GM23338 (cell line): ENCODE measurements around the gene OBSCN. TPM values are rescaled to one million over a fixed set of nuclear protein-coding genes. Genes with fewer than 3 reads are reported as not detected.

Experiments
- ATAC-seq: fragments of 200-7000 bp; cut with Tn5 transposase; 3 replicates; pipeline ENCODE4 v1.9.1; 2020
- DNase-seq: peaks from one replicate; pipeline ENCODE4 v3.0.0-alpha.2; 2015; ENCODE audit warnings: low spot score
- H2AFZ ChIP-seq: fragments of 200-600 bp; sonication (generic); 2 replicates; pipeline ENCODE4 v1.8.0; 2016; ENCODE audit warnings: antibody characterized with exemption, mild to moderate bottlenecking, moderate library complexity
- H3F3A ChIP-seq: fragments of 200-600 bp; sonication (generic); replicated peaks from 2 replicates; pipeline ENCODE4 v1.8.0; 2017; ENCODE audit warnings: antibody characterized with exemption, mixed run types, low read depth
- H3K27ac ChIP-seq: fragments of 200-600 bp; sonication (generic); 2 replicates; pipeline ENCODE4 v1.6.1; 2016; ENCODE audit warnings: low read depth
- H3K27me3 ChIP-seq: fragments of 200-600 bp; sonication (generic); 2 replicates; pipeline ENCODE4 v1.8.0; 2016; ENCODE audit warnings: mild to moderate bottlenecking, mixed run types, moderate library complexity; ENCODE audit not compliant: insufficient read depth
- H3K36me3 ChIP-seq: fragments of 200-600 bp; sonication (generic); 2 replicates; pipeline ENCODE4 v1.8.0; 2016; ENCODE audit warnings: mild to moderate bottlenecking; ENCODE audit not compliant: insufficient read depth
- H3K4me1 ChIP-seq: fragments of 200-600 bp; sonication (generic); 2 replicates; pipeline ENCODE4 v1.8.0; 2016; ENCODE audit warnings: mild to moderate bottlenecking, moderate library complexity; ENCODE audit not compliant: insufficient read depth
- H3K4me2 ChIP-seq: fragments of 200-600 bp; sonication (generic); 2 replicates; pipeline ENCODE4 v1.7.1; 2017; ENCODE audit warnings: mixed run types
- H3K4me3 ChIP-seq: fragments of 200-600 bp; sonication (generic); 2 replicates; pipeline ENCODE4 v1.6.1; 2016; ENCODE audit warnings: mixed run types
- H3K79me2 ChIP-seq: fragments of 200-600 bp; sonication (generic); replicated peaks from 2 replicates; pipeline ENCODE4 v1.8.0; 2017; ENCODE audit warnings: mild to moderate bottlenecking; ENCODE audit not compliant: insufficient read depth
- H3K9me2 ChIP-seq: fragments of 200-600 bp; sonication (generic); 2 replicates; pipeline ENCODE4 v1.8.0; 2017; ENCODE audit not compliant: insufficient read depth
- H4K20me1 ChIP-seq: fragments of 200-600 bp; sonication (generic); replicated peaks from 2 replicates; pipeline ENCODE4 v1.8.0; 2017; ENCODE audit warnings: mild to moderate bottlenecking; ENCODE audit not compliant: insufficient read depth
- H3K27ac Mint-ChIP-seq: 2 replicates; pipeline ENCODE4 v1.8.0; 2020; ENCODE audit warnings: inconsistent platforms, mild to moderate bottlenecking, moderate library complexity, mixed read lengths
- H3K27me3 Mint-ChIP-seq: 3 replicates; pipeline ENCODE4 v1.8.0; 2022; ENCODE audit warnings: low read depth, mild to moderate bottlenecking, moderate library complexity, mixed read lengths, inconsistent platforms; ENCODE audit not compliant: insufficient read depth, poor library complexity
- H3K36me3 Mint-ChIP-seq: 3 replicates; pipeline ENCODE4 v1.8.0; 2021; ENCODE audit warnings: low read depth, mild to moderate bottlenecking, inconsistent platforms, moderate library complexity, mixed read lengths
- H3K4me1 Mint-ChIP-seq: 3 replicates; pipeline ENCODE4 v1.8.0; 2020; ENCODE audit warnings: mild to moderate bottlenecking, inconsistent platforms, mixed read lengths
- H3K4me3 Mint-ChIP-seq: 3 replicates; pipeline ENCODE4 v1.8.0; 2021; ENCODE audit warnings: moderate library complexity, mild to moderate bottlenecking, inconsistent platforms, mixed read lengths
- H3K9me3 Mint-ChIP-seq: 3 replicates; pipeline ENCODE4 v1.8.0; 2020; ENCODE audit warnings: moderate library complexity, mild to moderate bottlenecking, inconsistent platforms, mixed read lengths
- CREB1 ChIP-seq: fragments of 250-450 bp; sonication (Bioruptor Pico); IDR thresholded peaks from 2 replicates; pipeline ENCODE4 v1.5.0; 2020; ENCODE audit warnings: low read depth, mild to moderate bottlenecking, moderate library complexity
- ETS1 ChIP-seq: IDR thresholded peaks from 2 replicates; pipeline ENCODE4 v1.6.1; 2016; ENCODE audit warnings: antibody characterized with exemption
- EZH2 ChIP-seq: fragments of 200-600 bp; sonication (generic); IDR thresholded peaks from one replicate; pipeline ENCODE4 v1.8.0; 2017; ENCODE audit warnings: antibody characterized with exemption, mild to moderate bottlenecking, low read depth; ENCODE audit not compliant: unreplicated experiment
- EZH2phosphoT487 ChIP-seq: fragments of 200-600 bp; sonication (generic); IDR thresholded peaks from one replicate; pipeline ENCODE4 v1.8.1; 2018; ENCODE audit warnings: antibody characterized with exemption; ENCODE audit not compliant: unreplicated experiment
- JUNB ChIP-seq: IDR thresholded peaks from one replicate; pipeline ENCODE4 v1.6.1; 2016; ENCODE audit warnings: antibody characterized with exemption; ENCODE audit not compliant: unreplicated experiment
- NANOG ChIP-seq: IDR thresholded peaks from 2 replicates; pipeline ENCODE4 v1.6.1; 2016; ENCODE audit warnings: antibody characterized with exemption, borderline replicate concordance
- POLR2AphosphoS5 ChIP-seq: IDR thresholded peaks from 2 replicates; pipeline ENCODE4 v1.6.1; 2016; ENCODE audit warnings: antibody characterized with exemption, low read depth
- STAT1 ChIP-seq: IDR thresholded peaks from one replicate; pipeline ENCODE4 v1.6.1; 2016; ENCODE audit warnings: antibody characterized with exemption; ENCODE audit not compliant: unreplicated experiment
- ZNF114 ChIP-seq: fragments of 250-450 bp; sonication (Bioruptor Pico); IDR thresholded peaks from 2 replicates; pipeline ENCODE4 v1.5.0; 2020; ENCODE audit warnings: mild to moderate bottlenecking, moderate library complexity
- ZNF331 ChIP-seq: fragments of 250-450 bp; sonication (Bioruptor Pico); IDR thresholded peaks from 2 replicates; pipeline ENCODE4 v1.5.0; 2020; ENCODE audit warnings: low read depth, mild to moderate bottlenecking, moderate library complexity
- polyA plus RNA-seq: library from polyadenylated mRNA; unstranded; fragments of >200 nt; fragmentation: Nextera tagmentation; extraction: Ambion mirVana; gene quantifications from 2 replicates; pipeline ENCODE4 v1.2.1, GENCODE V29; 2016
- total RNA-seq: library from RNA; depleted of rRNA; stranded (reverse); fragments of >200 nt; shearing (Covaris generic); gene quantifications from 2 replicates; pipeline ENCODE4 v1.2.3, GENCODE V29; 2014
- TF ChIP-seq, protein P1 (sequence below): fragments of 250-450 bp; sonication (Bioruptor Pico); IDR thresholded peaks from 2 replicates; pipeline ENCODE4 v1.5.0; 2020; ENCODE audit warnings: mild to moderate bottlenecking, moderate library complexity
- TF ChIP-seq, protein P2 (sequence below), 2 experiments: fragments of 200-600 bp in 1 of 2; sonication (generic) in 1 of 2; conservative IDR thresholded peaks; 2 replicates each; pipeline versions ENCODE4 v1.5.1 to v1.6.1; 2016 to 2017; ENCODE audit warnings: antibody characterized with exemption in 2 of 2, low read depth in 2 of 2, mild to moderate bottlenecking in 2 of 2, moderate library complexity in 1 of 2
- TF ChIP-seq, protein P3 (sequence below): IDR thresholded peaks from one replicate; pipeline ENCODE4 v1.6.1; 2018; ENCODE audit warnings: antibody characterized with exemption; ENCODE audit not compliant: unreplicated experiment

Gene OBSCN
- total and polyA plus RNA-seq, 2 experiments from 2014 or later, result 8.4 to 38.5 TPM

DNA sequence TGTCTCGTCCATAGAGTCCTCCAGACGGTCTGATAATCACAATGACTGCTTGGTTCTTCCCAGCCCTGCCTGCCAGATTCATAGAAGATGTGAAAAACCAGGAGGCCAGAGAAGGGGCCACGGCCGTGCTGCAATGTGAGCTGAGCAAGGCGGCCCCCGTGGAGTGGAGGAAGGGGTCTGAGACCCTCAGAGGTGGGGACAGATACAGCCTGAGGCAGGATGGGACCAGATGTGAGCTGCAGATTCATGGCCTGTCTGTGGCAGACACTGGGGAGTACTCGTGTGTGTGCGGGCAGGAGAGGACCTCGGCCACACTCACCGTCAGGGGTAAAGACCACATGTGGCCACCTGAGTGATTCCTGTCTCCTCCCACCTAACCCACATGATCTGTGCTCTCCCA lies 86.9 kb downstream of the OBSCN start:
- no peak for ATAC-seq
- H3K36me3 ChIP-seq, result no peaks in the 10 kb centered on the region; the same call in 1 of the 2 replicates
- no peak overlapping the region for H3K4me3 Mint-ChIP-seq

More for the DNA sequence above, 86.9 kb downstream of the OBSCN start:
- no peaks in the 10 kb centered on the region for H3K79me2 ChIP-seq
- no peak overlapping the region for H3K4me3 ChIP-seq
- Mint-ChIP-seq H3K36me3 (peaks cover 71% of the 10 kb centered on the region), H3K27ac (no peak overlapping the region), H3K27me3 (peaks cover 12% of the 10 kb centered on the region), H3K4me1 (no peaks in the 10 kb centered on the region; the same call in 2 of the 3 replicates), H3K9me3 (peaks cover 46% of the 10 kb centered on the region)
- H3K9me2 ChIP-seq, result no peaks in the 10 kb centered on the region
- no peak overlapping the region for H2AFZ ChIP-seq
- no peaks in the 10 kb centered on the region for H3K27me3 ChIP-seq
- no peak overlapping the region for H3K27ac ChIP-seq
- DNase-seq, result no peak
- no peaks in the 10 kb centered on the region for H4K20me1 ChIP-seq
- no peaks in the 10 kb centered on the region for H3F3A ChIP-seq
- no peak overlapping the region for H3K4me2 ChIP-seq
- TF ChIP-seq POLR2AphosphoS5 (no peak), NANOG (no peak), EZH2phosphoT487 (no peak), STAT1 (no peak), JUNB (no peak), CREB1 (CRISPR knock-in tag) (no peak), ZNF114 (CRISPR knock-in tag) (no peak), EZH2 (no peak), ETS1 (no peak), ZNF331 (CRISPR knock-in tag) (no peak)
- TF ChIP-seq, protein P1, sequence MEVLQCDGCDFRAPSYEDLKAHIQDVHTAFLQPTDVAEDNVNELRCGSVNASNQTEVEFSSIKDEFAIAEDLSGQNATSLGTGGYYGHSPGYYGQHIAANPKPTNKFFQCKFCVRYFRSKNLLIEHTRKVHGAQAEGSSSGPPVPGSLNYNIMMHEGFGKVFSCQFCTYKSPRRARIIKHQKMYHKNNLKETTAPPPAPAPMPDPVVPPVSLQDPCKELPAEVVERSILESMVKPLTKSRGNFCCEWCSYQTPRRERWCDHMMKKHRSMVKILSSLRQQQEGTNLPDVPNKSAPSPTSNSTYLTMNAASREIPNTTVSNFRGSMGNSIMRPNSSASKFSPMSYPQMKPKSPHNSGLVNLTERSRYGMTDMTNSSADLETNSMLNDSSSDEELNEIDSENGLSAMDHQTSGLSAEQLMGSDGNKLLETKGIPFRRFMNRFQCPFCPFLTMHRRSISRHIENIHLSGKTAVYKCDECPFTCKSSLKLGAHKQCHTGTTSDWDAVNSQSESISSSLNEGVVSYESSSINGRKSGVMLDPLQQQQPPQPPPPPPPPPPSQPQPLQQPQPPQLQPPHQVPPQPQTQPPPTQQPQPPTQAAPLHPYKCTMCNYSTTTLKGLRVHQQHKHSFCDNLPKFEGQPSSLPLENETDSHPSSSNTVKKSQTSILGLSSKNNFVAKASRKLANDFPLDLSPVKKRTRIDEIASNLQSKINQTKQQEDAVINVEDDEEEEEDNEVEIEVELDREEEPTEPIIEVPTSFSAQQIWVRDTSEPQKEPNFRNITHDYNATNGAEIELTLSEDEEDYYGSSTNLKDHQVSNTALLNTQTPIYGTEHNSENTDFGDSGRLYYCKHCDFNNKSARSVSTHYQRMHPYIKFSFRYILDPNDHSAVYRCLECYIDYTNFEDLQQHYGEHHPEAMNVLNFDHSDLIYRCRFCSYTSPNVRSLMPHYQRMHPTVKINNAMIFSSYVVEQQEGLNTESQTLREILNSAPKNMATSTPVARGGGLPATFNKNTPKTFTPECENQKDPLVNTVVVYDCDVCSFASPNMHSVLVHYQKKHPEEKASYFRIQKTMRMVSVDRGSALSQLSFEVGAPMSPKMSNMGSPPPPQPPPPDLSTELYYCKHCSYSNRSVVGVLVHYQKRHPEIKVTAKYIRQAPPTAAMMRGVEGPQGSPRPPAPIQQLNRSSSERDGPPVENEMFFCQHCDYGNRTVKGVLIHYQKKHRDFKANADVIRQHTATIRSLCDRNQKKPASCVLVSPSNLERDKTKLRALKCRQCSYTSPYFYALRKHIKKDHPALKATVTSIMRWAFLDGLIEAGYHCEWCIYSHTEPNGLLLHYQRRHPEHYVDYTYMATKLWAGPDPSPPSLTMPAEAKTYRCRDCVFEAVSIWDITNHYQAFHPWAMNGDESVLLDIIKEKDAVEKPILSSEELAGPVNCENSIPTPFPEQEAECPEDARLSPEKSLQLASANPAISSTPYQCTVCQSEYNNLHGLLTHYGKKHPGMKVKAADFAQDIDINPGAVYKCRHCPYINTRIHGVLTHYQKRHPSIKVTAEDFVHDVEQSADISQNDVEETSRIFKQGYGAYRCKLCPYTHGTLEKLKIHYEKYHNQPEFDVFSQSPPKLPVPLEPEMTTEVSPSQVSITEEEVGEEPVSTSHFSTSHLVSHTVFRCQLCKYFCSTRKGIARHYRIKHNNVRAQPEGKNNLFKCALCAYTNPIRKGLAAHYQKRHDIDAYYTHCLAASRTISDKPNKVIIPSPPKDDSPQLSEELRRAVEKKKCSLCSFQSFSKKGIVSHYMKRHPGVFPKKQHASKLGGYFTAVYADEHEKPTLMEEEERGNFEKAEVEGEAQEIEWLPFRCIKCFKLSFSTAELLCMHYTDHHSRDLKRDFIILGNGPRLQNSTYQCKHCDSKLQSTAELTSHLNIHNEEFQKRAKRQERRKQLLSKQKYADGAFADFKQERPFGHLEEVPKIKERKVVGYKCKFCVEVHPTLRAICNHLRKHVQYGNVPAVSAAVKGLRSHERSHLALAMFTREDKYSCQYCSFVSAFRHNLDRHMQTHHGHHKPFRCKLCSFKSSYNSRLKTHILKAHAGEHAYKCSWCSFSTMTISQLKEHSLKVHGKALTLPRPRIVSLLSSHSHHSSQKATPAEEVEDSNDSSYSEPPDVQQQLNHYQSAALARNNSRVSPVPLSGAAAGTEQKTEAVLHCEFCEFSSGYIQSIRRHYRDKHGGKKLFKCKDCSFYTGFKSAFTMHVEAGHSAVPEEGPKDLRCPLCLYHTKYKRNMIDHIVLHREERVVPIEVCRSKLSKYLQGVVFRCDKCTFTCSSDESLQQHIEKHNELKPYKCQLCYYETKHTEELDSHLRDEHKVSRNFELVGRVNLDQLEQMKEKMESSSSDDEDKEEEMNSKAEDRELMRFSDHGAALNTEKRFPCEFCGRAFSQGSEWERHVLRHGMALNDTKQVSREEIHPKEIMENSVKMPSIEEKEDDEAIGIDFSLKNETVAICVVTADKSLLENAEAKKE (CRISPR knock-in tag), result no peak
- TF ChIP-seq, protein P2, sequence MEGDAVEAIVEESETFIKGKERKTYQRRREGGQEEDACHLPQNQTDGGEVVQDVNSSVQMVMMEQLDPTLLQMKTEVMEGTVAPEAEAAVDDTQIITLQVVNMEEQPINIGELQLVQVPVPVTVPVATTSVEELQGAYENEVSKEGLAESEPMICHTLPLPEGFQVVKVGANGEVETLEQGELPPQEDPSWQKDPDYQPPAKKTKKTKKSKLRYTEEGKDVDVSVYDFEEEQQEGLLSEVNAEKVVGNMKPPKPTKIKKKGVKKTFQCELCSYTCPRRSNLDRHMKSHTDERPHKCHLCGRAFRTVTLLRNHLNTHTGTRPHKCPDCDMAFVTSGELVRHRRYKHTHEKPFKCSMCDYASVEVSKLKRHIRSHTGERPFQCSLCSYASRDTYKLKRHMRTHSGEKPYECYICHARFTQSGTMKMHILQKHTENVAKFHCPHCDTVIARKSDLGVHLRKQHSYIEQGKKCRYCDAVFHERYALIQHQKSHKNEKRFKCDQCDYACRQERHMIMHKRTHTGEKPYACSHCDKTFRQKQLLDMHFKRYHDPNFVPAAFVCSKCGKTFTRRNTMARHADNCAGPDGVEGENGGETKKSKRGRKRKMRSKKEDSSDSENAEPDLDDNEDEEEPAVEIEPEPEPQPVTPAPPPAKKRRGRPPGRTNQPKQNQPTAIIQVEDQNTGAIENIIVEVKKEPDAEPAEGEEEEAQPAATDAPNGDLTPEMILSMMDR (conservative IDR thresholded peaks at IDR 0.05; ENCODE audit: low read depth in 2 of 2), result no peak
- TF ChIP-seq, protein P3, sequence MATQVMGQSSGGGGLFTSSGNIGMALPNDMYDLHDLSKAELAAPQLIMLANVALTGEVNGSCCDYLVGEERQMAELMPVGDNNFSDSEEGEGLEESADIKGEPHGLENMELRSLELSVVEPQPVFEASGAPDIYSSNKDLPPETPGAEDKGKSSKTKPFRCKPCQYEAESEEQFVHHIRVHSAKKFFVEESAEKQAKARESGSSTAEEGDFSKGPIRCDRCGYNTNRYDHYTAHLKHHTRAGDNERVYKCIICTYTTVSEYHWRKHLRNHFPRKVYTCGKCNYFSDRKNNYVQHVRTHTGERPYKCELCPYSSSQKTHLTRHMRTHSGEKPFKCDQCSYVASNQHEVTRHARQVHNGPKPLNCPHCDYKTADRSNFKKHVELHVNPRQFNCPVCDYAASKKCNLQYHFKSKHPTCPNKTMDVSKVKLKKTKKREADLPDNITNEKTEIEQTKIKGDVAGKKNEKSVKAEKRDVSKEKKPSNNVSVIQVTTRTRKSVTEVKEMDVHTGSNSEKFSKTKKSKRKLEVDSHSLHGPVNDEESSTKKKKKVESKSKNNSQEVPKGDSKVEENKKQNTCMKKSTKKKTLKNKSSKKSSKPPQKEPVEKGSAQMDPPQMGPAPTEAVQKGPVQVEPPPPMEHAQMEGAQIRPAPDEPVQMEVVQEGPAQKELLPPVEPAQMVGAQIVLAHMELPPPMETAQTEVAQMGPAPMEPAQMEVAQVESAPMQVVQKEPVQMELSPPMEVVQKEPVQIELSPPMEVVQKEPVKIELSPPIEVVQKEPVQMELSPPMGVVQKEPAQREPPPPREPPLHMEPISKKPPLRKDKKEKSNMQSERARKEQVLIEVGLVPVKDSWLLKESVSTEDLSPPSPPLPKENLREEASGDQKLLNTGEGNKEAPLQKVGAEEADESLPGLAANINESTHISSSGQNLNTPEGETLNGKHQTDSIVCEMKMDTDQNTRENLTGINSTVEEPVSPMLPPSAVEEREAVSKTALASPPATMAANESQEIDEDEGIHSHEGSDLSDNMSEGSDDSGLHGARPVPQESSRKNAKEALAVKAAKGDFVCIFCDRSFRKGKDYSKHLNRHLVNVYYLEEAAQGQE, result no peak
- H3K4me1 ChIP-seq, result no peaks in the 10 kb centered on the region
